ENCODE data around the gene SIK3.

DNA sequence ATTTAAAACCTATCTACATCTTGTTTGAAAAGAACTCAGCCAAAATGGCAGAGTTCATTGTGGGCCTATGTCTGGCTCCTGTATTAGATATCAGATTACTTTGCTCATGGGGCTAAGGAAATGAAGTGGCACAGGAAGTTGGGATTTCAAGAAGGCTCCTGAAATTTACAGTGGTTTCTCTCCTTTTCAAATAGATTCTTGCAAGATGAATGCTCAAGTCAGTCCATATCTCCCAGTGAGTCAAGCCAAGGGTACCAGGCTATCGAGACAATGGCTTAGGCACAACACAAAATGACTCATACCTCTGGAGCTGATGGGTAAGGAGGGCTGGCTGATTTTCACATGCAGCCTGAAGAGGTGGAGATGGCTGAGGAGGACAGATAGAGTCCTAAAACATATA lies 236.7 kb downstream of the SIK3 start:
- TF ChIP-seq, protein P1, sequence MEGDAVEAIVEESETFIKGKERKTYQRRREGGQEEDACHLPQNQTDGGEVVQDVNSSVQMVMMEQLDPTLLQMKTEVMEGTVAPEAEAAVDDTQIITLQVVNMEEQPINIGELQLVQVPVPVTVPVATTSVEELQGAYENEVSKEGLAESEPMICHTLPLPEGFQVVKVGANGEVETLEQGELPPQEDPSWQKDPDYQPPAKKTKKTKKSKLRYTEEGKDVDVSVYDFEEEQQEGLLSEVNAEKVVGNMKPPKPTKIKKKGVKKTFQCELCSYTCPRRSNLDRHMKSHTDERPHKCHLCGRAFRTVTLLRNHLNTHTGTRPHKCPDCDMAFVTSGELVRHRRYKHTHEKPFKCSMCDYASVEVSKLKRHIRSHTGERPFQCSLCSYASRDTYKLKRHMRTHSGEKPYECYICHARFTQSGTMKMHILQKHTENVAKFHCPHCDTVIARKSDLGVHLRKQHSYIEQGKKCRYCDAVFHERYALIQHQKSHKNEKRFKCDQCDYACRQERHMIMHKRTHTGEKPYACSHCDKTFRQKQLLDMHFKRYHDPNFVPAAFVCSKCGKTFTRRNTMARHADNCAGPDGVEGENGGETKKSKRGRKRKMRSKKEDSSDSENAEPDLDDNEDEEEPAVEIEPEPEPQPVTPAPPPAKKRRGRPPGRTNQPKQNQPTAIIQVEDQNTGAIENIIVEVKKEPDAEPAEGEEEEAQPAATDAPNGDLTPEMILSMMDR (IDR thresholded peaks at IDR 0.05; ENCODE audit: low read depth, low read length) = no peak
- TF ChIP-seq POLR2A (IDR thresholded peaks at IDR 0.05; ENCODE audit: extremely low read depth, insufficient read length) = no peak
